ENCODE measurements around the gene DLGAP1.

GRCh38 chr18:3489462-3489861 lies 965.6 kb downstream of the DLGAP1 start:
- no peak for TF ChIP-seq PHF5A (CRISPR knock-in tag; IDR thresholded peaks at IDR 0.05; ENCODE audit: low read depth, unreplicated experiment)
- TF ChIP-seq POLR2AphosphoS2 (IDR thresholded peaks at IDR 0.05; ENCODE audit: low read depth, low read length), result no peak
- no peak for TF ChIP-seq MEF2D (CRISPR knock-in tag; IDR thresholded peaks at IDR 0.05)
- TF ChIP-seq PHB2 (IDR thresholded peaks at IDR 0.05; ENCODE audit: partially characterized antibody), result no peak
- no peak for TF ChIP-seq BRD4 (CRISPR knock-in tag; IDR thresholded peaks at IDR 0.05)
- no peak for TF ChIP-seq SNAI1 (CRISPR knock-in tag; IDR thresholded peaks at IDR 0.05; ENCODE audit: borderline replicate concordance)

Data from HepG2 (cell line).